IMR-90 (cell line): ENCODE data around the gene GLB1L. TPM values are rescaled to one million over a fixed set of nuclear protein-coding genes. Genes with fewer than 3 reads are reported as not detected.
A peak's percentile ranks its signal among the peaks of the same experiment; 100 is the strongest.

Experiments
- CEBPB ChIP-seq: IDR thresholded peaks from 2 replicates; pipeline ENCODE4 v1.6.1; 2012; ENCODE audit warnings: low read depth, low read length, improper control_type of control experiment
- MXI1 ChIP-seq: IDR thresholded peaks from 2 replicates; pipeline ENCODE4 v1.6.1; 2012; ENCODE audit warnings: low read depth, mild to moderate bottlenecking, low read length, moderate library complexity, borderline replicate concordance
- NFE2L2 ChIP-seq: fragments of 150-350 bp; IDR thresholded peaks from 2 replicates; pipeline ENCODE4 v1.6.1; 2016; ENCODE audit warnings: low read depth, mild to moderate bottlenecking, low read length
- POLR2A ChIP-seq: IDR thresholded peaks from 2 replicates; pipeline ENCODE4 v1.6.1; 2012; ENCODE audit warnings: mild to moderate bottlenecking, low read depth, low read length
- RFX5 ChIP-seq: IDR thresholded peaks from 2 replicates; pipeline ENCODE4 v1.8.0; 2012; ENCODE audit warnings: low read depth, mild to moderate bottlenecking, low read length, moderate library complexity
- polyA plus RNA-seq, 3 experiments: library from polyadenylated mRNA; depleted of rRNA; stranded (reverse); fragments of >200 nt; gene quantifications; 2 replicates each; pipeline ENCODE4 v1.2.3, GENCODE V29; 2012; ENCODE audit warnings: low replicate concordance in 1 of 3
- total RNA-seq: library from RNA; depleted of rRNA; stranded (reverse); fragments of >200 nt; gene quantifications from 2 replicates; pipeline ENCODE4 v1.2.3, GENCODE V29; 2012

Gene GLB1L
- total and polyA plus RNA-seq, 2 of the 4 experiments (the other 2 are of a cell fraction) = 4.1 to 6.2 TPM

DNA sequence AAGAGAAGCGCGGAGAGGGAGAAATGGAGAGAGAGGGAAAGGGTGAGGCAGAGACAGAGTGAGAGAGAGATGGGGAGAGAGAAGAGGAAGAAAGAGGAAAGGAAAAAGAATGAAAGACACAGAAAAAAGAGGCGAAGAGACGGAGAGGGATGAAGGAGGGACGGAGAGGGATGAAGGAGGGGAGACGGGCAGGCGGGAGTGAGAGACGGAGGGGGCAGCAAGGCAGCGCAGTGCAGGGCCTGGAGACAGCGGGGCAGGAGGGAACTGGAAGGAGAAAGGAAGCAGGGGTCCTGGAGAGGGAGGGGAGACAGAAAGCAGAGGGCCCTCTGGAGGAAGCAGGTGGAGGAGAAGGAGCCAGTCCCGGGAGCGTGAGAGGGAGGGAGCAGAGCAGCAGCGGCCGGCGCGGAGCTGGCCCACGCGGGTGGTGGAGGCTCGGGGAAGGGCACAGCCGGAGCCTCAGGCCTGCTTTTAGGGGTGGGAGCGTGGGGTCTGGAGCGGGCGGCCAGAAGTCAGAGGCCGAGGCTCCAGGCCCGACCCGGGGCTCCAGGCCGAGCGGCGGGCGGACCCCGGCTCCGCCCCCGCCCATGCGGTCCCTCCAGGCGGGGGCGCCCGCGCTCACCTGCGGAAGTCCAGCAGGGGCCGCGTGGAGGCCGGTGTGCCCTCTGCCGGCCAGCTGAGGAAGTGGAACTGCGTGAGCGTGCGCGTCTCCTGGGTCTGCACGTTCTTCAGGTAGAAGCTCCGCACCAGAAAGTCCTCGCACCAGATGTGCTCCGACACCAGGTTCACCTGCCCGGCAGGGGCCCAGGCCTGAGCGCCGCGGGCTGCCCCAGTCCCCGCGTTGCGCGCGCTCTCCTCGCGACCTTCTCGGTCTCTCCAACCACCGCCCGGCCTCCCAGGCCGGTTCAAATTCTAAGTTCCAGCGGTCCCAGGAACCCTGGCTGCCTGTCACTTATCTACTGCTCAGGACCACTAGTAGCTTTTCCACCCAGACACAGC is 49.4 kb upstream of the GLB1L start (continued):
- TF ChIP-seq RFX5 (no peak), POLR2A (no peak; the same call in 1 of the 2 replicates), NFE2L2 (no peak), CEBPB (no peak), MXI1 (peak; percentile 46; the same call in 1 of the 2 replicates)
